Body of pancreas (tissue), 4 donors: ENCODE data around the gene ZSCAN5C. TPM values are rescaled to one million over a fixed set of nuclear protein-coding genes. Genes with fewer than 3 reads are reported as not detected.
"Not testable (repeated sequence)": the region's sequence is repeated elsewhere in the genome, so short reads cannot be mapped to it uniquely, and the experiment has no call there.

Experiments used
- ATAC-seq: fragments of 150-250 bp; one replicate; pipeline ENCODE4 v1.9.1; 2016
- DNase-seq, 4 donors: peaks; one replicate each; pipeline ENCODE4 v3.0.0-alpha.2; 2019
- H3K27ac ChIP-seq, 4 donors: fragments of 200-600 bp; sonication (generic); 1 replicate in 3 of 4; 2 replicates in 1 of 4; pipeline versions ENCODE4 v1.5.1 to v1.6.1; 2016 to 2019; ENCODE audit warnings: mild to moderate bottlenecking in 1 of 4, mixed read lengths in 1 of 4, moderate library complexity in 1 of 4
- H3K27me3 ChIP-seq, 2 donors: fragments of 200-600 bp; sonication (generic); one replicate each; pipeline ENCODE4 v1.6.0; 2016; ENCODE audit warnings: mild to moderate bottlenecking in 1 of 2
- H3K36me3 ChIP-seq, 2 donors: fragments of 200-600 bp; sonication (generic); replicated peaks in 1 of 2; 2 replicates each; pipeline ENCODE4 v1.5.1; 2016; ENCODE audit warnings: low read depth in 2 of 2; ENCODE audit not compliant: insufficient read depth in 1 of 2
- H3K4me1 ChIP-seq: fragments of 200-600 bp; sonication (generic); one replicate; pipeline ENCODE4 v1.6.0; 2016
- H3K4me3 ChIP-seq, 2 donors: fragments of 200-600 bp; sonication (generic); 1 replicate in 1 of 2; 2 replicates in 1 of 2; pipeline ENCODE4 v1.5.1; 2016 to 2019
- H3K9me3 ChIP-seq, 3 donors: fragments of 200-600 bp; sonication (generic); 1 replicate in 2 of 3; 2 replicates in 1 of 3; pipeline ENCODE4 v1.5.1; 2016
- CTCF ChIP-seq, 7 experiments: fragments of 450-650 bp in 4 of 7; fragments of 200-600 bp in 3 of 7; sonication (generic) in 3 of 7; IDR thresholded peaks; one replicate each; pipeline ENCODE4 v1.5.1; 2016 to 2019; ENCODE audit warnings: antibody characterized with exemption in 7 of 7
- POLR2A ChIP-seq, 3 donors: fragments of 450-650 bp; IDR thresholded peaks; one replicate each; pipeline ENCODE4 v1.6.1; 2016; ENCODE audit warnings: antibody characterized with exemption in 3 of 3, mild to moderate bottlenecking in 2 of 3
- WGBS, 2 donors: methylation state at CpG; one replicate each; pipeline ENCODE4 v1.1.5; 2017; 5-methylcytosine and 5-hydroxymethylcytosine counted together
- intact Hi-C: fragments of 100-400 bp; cut with DNase I; formaldehyde crosslinking; loops from one replicate; pipeline ENCODE4 v1.15.1; 2023
- total RNA-seq, 2 donors: library from RNA; depleted of rRNA; stranded (reverse); fragments of >200 nt; gene quantifications; one replicate each; pipeline ENCODE4 v1.1.0, GENCODE V29; 2016

ZSCAN5C gene
- total RNA-seq, 2 donors from 2014 or later = not detected

- WGBS, 2 donors = 67 to 84% methylated on average over 5 to 6 of the region's 6 CpGs
- intact Hi-C loops = no loop called here
- ATAC-seq = no peak
- Histone ChIP-seq H3K9me3 (no peaks in the 10 kb centered on the region), H3K4me3 (no peak overlapping the region), H3K36me3 (peaks cover 0 to 4% of the 10 kb centered on the region in 2 donors), H3K27ac (no peak overlapping the region), H3K4me1 (no peaks in the 10 kb centered on the region), H3K27me3 (no peaks in the 10 kb centered on the region)
- DNase-seq = no peak
- TF ChIP-seq POLR2A (IDR thresholded peaks at IDR 0.05) (no peak), CTCF (IDR thresholded peaks at IDR 0.05) (no peak)
These were observed 20.8 kb downstream of the ZSCAN5C start for GRCh38 chr19:56222901-56223300.

- H3K27ac ChIP-seq = no peak overlapping the region
- H3K4me1 ChIP-seq = no peaks in the 10 kb centered on the region
- H3K36me3 ChIP-seq = peaks cover 0 to 4% of the 10 kb centered on the region in 2 donors
- no peaks in the 10 kb centered on the region for H3K9me3 ChIP-seq
- TF ChIP-seq CTCF (IDR thresholded peaks at IDR 0.05) (no peak), POLR2A (IDR thresholded peaks at IDR 0.05) (no peak)
- ATAC-seq (no peak), DNase-seq (no peak)
- H3K4me3 ChIP-seq = no peak overlapping the region
- 71 to 79% methylated on average over 9 of the region's 9 CpGs for WGBS, 2 donors
- no peaks in the 10 kb centered on the region for H3K27me3 ChIP-seq
- intact Hi-C loops = no loop called here
These were observed 21.4 kb downstream of the ZSCAN5C start for GRCh38 chr19:56223481-56223880.

GRCh38 chr19:56245121-56245740 lies 43.2 kb downstream of the ZSCAN5C start:
- Histone ChIP-seq H3K27ac (no peak overlapping the region), H3K27me3 (no peaks in the 10 kb centered on the region), H3K4me3 (no peak overlapping the region), H3K36me3 (no peaks in the 10 kb centered on the region), H3K9me3 (no peaks in the 10 kb centered on the region), H3K4me1 (no peaks in the 10 kb centered on the region)
- intact Hi-C loops = no loop called here
- TF ChIP-seq CTCF (IDR thresholded peaks at IDR 0.05) = no peak
- TF ChIP-seq POLR2A (IDR thresholded peaks at IDR 0.05) = no peak
- WGBS, 2 donors = 88 to 89% methylated on average over 7 of the region's 7 CpGs
- no peak for DNase-seq
- ATAC-seq = no peak

GRCh38 chr19:56245764-56246163 lies 43.7 kb downstream of the ZSCAN5C start:
- DNase-seq, H3K4me3 ChIP-seq, H3K4me1 ChIP-seq, H3K27me3 ChIP-seq, ATAC-seq, intact Hi-C loops, H3K9me3 ChIP-seq, H3K36me3 ChIP-seq, H3K27ac ChIP-seq: not testable (repeated sequence)
- WGBS, 2 donors = 71 to 80% methylated on average over 4 of the region's 4 CpGs

GRCh38 chr19:56248736-56249338 lies 46.8 kb downstream of the ZSCAN5C start:
- intact Hi-C loops, H3K9me3 ChIP-seq, DNase-seq: not testable (repeated sequence)

More at GRCh38 chr19:56248736-56249338, 46.8 kb downstream of the ZSCAN5C start:
- H3K4me1 ChIP-seq, H3K36me3 ChIP-seq, H3K27me3 ChIP-seq, H3K4me3 ChIP-seq, H3K27ac ChIP-seq, ATAC-seq: not testable (repeated sequence)
- 93 to 94% methylated on average over 8 of the region's 8 CpGs for WGBS, 2 donors
